Smooth muscle cell of trachea (primary cell): Measurements from ENCODE around the gene UQCR11. TPM values are rescaled to one million over a fixed set of nuclear protein-coding genes. Genes with fewer than 3 reads are reported as not detected.

Experiments used
- total RNA-seq: library from RNA; depleted of rRNA; stranded (reverse); fragments of >200 nt; gene quantifications from 2 replicates; pipeline ENCODE4 v1.2.1, GENCODE V29; 2014

UQCR11 gene
- total RNA-seq, result 59.3 and 98.6 TPM in 2 replicates

DNA sequence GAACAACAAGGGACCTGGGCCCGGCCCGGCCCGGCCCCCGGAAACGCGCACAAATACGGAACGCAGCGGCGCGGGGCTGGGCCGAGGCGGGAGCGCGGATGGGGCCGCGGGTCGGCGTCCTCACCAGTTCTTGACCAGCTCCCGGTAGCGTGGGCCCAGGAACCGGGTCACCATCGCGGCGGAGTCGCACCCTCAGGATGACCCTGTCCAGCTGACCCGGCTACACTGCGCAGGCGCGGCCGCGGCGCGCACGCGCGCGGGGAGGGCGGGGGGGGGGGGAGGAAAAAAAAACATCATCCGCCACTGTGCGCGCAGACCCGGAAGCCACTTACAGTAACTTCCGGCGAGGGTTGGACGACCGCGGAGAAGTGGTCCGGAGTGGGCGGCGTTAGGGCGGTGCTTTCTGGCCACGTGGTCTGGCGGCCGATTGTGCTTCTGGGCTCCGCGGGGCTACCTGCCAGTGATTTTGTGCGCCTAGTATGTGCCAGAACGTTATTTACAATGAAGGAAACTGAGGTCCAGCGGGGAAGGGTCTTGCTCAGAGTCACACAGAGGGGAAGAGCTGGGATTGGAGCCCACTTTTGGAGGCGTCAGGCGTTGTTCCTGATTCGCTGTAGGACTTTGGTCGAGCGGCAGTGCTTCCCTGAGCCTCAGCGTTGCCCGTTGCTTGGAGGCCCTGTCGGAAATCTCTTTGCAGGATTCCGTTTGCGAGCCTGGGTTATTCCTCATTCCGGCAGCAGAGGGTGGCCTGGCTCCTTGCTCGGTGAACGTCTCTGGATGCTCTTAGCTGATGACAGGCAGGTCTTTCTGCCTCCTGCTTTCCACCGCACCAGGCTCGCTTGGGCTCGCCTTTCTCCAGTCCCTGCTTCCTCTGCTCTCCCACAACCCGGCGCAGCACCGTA, at the start of gene UQCR11:
UQCR11 (minus strand) TSS at position 227 of the 902 bp plus-strand sequence; CDS start at position 174, 53 bp downstream.

DNA sequence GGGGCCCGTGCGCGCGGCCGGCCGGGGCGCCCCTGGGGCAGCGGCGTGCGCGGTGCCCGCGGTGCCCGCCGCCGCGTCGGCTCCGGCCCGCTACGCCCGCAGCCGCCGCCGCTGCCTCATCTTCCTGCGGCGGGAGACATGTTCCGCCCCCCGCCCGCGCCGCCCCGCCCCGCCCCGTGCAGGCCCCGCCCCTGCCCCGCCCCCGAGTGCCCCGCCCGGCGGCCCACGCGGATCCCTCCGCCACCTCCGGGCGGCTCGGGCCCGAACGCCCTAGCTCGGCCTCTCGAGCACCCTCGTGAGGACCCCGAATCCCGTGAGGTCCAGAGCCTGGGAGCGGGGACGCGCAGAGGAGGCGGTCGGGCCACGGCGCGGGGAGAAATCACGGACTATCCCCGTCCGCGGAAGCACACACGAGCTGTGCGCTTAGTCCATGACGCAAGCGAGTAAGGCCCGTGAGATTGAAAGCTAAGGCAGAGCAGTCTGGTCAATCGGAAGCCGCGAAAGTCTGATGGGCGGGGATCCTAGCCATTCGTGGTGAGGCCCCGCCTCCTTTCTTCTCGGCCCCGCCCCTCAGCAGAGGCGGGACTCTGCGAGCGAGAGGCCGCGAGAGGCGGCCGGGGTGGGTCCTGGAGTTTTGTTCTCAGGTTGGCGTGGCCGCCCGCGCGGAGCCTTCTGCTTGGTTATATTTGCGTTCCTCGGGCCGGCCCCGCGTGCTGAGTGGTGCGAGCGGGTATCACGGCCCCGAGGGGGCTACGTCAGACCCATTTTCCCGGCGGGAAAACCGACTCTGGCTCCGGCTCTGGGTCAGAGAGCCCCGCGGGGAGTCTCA, 47.4 kb upstream of the UQCR11 start, which contains the start of gene TCF3:
TCF3 (minus strand) TSS at position 145 of the 829 bp plus-strand sequence. CDS start 2,367 bp downstream, outside the sequence.

DNA sequence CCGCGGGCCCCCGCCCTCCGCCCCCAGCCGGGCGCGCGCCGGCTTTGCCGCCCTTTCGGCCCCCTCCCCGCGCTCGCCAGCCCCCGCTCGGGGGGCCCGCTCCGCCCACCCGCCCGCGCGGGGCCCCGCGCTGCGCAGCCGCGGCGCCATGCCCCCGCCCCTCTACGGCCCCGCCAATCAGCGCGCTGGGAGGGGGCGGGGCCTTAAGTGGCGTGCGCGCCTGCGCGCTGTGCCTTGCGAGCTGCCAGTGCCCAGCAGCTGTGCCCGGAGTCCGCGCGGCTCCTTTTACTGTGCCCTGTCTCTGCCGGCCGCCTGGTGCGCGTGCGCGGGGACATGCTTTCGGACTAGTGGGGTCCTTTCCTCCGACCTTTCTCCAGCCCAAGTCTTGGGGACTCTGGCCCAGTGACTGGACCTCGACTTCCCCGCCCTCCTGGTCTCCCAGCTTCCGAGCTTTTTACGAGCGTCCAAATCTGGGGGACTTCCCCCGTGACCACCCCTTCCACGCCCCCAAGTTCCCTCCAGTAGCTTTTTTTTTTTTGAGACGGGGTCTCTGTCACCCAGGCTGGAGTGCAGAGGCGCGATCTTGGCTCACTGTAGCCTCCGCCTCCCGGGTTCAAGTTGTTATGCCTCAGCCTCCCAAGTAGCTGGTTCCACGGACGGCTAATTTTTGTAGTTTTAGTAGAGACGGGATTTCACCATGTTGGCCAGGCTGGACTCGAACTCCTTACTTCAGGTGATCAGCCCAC, 12.3 kb downstream of the UQCR11 start, which contains the start of gene MBD3:
MBD3 (minus strand) TSS at position 111 of the 746 bp plus-strand sequence. CDS start 234 bp downstream, outside the sequence.

DNA sequence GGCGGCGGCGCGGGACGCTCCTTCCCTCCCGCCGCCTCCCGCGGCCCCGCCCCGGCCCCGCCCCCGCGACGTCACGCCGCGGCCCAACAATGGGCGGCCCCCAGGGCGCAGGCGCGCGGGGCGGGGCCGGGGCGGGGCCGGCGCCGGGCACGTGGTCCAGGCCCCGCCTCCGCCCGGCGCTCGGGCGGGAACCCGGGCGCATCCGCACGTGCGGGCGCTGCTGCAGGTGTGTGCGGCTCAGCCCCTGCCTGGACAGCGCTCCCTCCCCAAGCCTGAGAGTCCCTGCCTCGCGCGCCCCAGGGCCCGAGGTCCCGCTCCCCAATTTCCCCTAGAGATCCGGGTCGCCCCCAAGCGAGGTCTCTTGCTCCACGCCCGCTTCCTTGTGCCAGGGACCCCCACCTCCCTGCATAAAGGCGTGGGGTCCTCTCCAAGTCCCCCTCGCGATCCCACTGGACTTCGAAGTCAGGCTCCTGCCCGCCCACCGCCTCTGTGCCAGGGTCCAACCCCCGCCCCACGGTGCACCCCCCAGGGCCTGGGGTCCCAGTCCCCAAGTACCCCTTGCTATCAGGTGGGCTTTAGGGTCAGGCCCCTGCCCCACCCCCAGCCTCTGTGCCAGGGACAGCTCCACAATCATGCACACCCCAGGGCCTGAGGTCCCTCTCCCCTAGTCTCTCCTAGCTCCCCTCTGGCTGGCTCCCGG, 36.8 kb downstream of the UQCR11 start, which contains the start of gene MEX3D:
MEX3D (minus strand) TSS at position 6 of the 700 bp plus-strand sequence. CDS start 267 bp downstream, outside the sequence.

Other genes with a start within 250 kb of the UQCR11 start
- 63.7 and 92.6 TPM in 2 replicates for gene NDUFS7, start 221.6 kb downstream of the UQCR11 start, total RNA-seq
- 33.7 and 61.5 TPM in 2 replicates for gene GAMT, start 203.9 kb downstream of the UQCR11 start, total RNA-seq
- gene DAZAP1, start 197.9 kb downstream of the UQCR11 start, total RNA-seq, result 50.4 and 60.5 TPM in 2 replicates
- gene RPS15, start 167.1 kb downstream of the UQCR11 start, total RNA-seq, result 434 and 768 TPM in 2 replicates
- gene APC2, start 155.3 kb downstream of the UQCR11 start, total RNA-seq, result 0.29 and 0.83 TPM in 2 replicates
- gene C19orf25, start 126.2 kb downstream of the UQCR11 start, total RNA-seq, result 30.8 and 41.5 TPM in 2 replicates
- gene PCSK4, start 115.1 kb downstream of the UQCR11 start, total RNA-seq, result 1.5 and 4.0 TPM in 2 replicates
- 0.87 and 4.6 TPM in 2 replicates for gene REEP6, start 114.3 kb downstream of the UQCR11 start, total RNA-seq
- gene ADAMTSL5, start 92.4 kb downstream of the UQCR11 start, total RNA-seq, result 5.7 and 11.7 TPM in 2 replicates
- 0.17 TPM in 1 of 2 replicates, not detected in the other for gene PLK5, start 81.4 kb downstream of the UQCR11 start, total RNA-seq
- gene MEX3D, start 37.1 kb downstream of the UQCR11 start, total RNA-seq, result 30.5 and 80.6 TPM in 2 replicates
- 92.6 and 107 TPM in 2 replicates for gene MBD3, start 12.6 kb downstream of the UQCR11 start, total RNA-seq
- gene TCF3, start 47.2 kb upstream of the UQCR11 start, total RNA-seq, result 81.0 and 88.7 TPM in 2 replicates
- under 0.01 TPM in 1 of 2 replicates, not detected in the other for gene ONECUT3, start 148.0 kb upstream of the UQCR11 start, total RNA-seq
- 2.8 and 4.2 TPM in 2 replicates for gene ATP8B3, start 206.8 kb upstream of the UQCR11 start, total RNA-seq
- 8.3 and 12.9 TPM in 2 replicates for gene REXO1, start 243.0 kb upstream of the UQCR11 start, total RNA-seq